ENCODE measurements around the gene SYNE2.
"Not testable (repeated sequence)": the region's sequence is repeated elsewhere in the genome, so short reads cannot be mapped to it uniquely, and the experiment has no call there.

The SYNE2 gene

GRCh38 chr14:64118892-64119291, 266.1 kb downstream of the SYNE2 start:
- no peak for DNase-seq (ENCODE audit: low spot score)

GRCh38 chr14:64119500-64119899, 266.7 kb downstream of the SYNE2 start:
- DNase-seq (ENCODE audit: low spot score), result no peak

- DNase-seq (ENCODE audit: low spot score), result no peak
These were observed 267.2 kb downstream of the SYNE2 start for GRCh38 chr14:64119980-64120379.

- DNase-seq (ENCODE audit: low spot score), result no peak
These were observed 270.5 kb downstream of the SYNE2 start for GRCh38 chr14:64123241-64123822.

- DNase-seq (ENCODE audit: low spot score), result no peak
These were observed 272.5 kb downstream of the SYNE2 start for GRCh38 chr14:64125270-64125669.

GRCh38 chr14:64126548-64126947, 273.7 kb downstream of the SYNE2 start:
- DNase-seq (ENCODE audit: low spot score), result no peak

GRCh38 chr14:64137657-64138290, 285.0 kb downstream of the SYNE2 start:
- DNase-seq (ENCODE audit: low spot score), result peak; percentile 16

GRCh38 chr14:64147126-64147790, 294.5 kb downstream of the SYNE2 start:
- DNase-seq (ENCODE audit: low spot score), result no peak

- no peak for DNase-seq (ENCODE audit: low spot score)
These were observed 297.1 kb downstream of the SYNE2 start for GRCh38 chr14:64149921-64150320.

GRCh38 chr14:64158608-64159007, 305.8 kb downstream of the SYNE2 start:
- no peak for DNase-seq (ENCODE audit: low spot score)

GRCh38 chr14:64159588-64159987, 306.8 kb downstream of the SYNE2 start:
- DNase-seq (ENCODE audit: low spot score), result no peak

- DNase-seq (ENCODE audit: low spot score), result no peak
These were observed 317.4 kb downstream of the SYNE2 start for GRCh38 chr14:64170181-64170580.

- no peak for DNase-seq (ENCODE audit: low spot score)
These were observed 322.3 kb downstream of the SYNE2 start for GRCh38 chr14:64174922-64175782.

- DNase-seq (ENCODE audit: low spot score), result no peak
These were observed 323.5 kb downstream of the SYNE2 start for GRCh38 chr14:64176330-64176729.

- DNase-seq (ENCODE audit: low spot score), result no peak
These were observed 326.0 kb downstream of the SYNE2 start for GRCh38 chr14:64178814-64179213.

- DNase-seq (ENCODE audit: low spot score), result not testable (repeated sequence)
These were observed 330.1 kb downstream of the SYNE2 start for GRCh38 chr14:64182908-64183307.

- no peak for DNase-seq (ENCODE audit: low spot score)
These were observed 331.4 kb downstream of the SYNE2 start for GRCh38 chr14:64184103-64184729.

GRCh38 chr14:64185184-64185583, 332.4 kb downstream of the SYNE2 start:
- DNase-seq (ENCODE audit: low spot score), result no peak

GRCh38 chr14:64186231-64187129, 333.7 kb downstream of the SYNE2 start:
- DNase-seq (ENCODE audit: low spot score), result peak; percentile 53

- no peak for DNase-seq (ENCODE audit: low spot score)
These were observed 334.5 kb downstream of the SYNE2 start for GRCh38 chr14:64187331-64187730.

GRCh38 chr14:64190974-64191502, 338.2 kb downstream of the SYNE2 start:
- no peak for DNase-seq (ENCODE audit: low spot score)

All from iPS-NIHi11 (cell line).